ENCODE data around the gene PDE6B.

Gene PDE6B

DNA sequence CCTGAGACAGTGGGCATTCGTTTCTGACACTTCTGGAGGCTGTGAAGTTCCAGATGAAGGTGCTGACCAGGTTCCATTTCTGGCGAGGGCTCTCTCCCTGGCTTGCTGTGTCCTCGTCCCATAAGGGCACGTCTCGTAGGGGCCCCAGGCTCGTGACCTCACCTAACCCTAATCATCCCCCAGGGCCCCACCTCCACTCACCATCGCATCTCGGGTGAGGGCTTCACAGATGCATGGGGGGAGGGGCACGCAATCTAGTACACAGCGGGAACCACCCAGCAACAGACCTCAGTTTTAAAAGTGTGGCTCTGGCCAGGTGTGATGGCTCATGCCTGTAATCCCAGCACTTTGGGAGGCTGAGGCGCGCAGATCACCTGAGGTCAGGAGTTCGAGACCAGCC is 22.1 kb downstream of the PDE6B start:
- TF ChIP-seq FOXP2 (optimal IDR thresholded peaks at IDR 0.05; ENCODE audit: borderline replicate concordance, extremely low read depth, extremely low read length, insufficient read depth), result no peak
- no peak for TF ChIP-seq POLR2AphosphoS5 (IDR thresholded peaks at IDR 0.05; ENCODE audit: low read depth, low read length)
- TF ChIP-seq, protein P1, sequence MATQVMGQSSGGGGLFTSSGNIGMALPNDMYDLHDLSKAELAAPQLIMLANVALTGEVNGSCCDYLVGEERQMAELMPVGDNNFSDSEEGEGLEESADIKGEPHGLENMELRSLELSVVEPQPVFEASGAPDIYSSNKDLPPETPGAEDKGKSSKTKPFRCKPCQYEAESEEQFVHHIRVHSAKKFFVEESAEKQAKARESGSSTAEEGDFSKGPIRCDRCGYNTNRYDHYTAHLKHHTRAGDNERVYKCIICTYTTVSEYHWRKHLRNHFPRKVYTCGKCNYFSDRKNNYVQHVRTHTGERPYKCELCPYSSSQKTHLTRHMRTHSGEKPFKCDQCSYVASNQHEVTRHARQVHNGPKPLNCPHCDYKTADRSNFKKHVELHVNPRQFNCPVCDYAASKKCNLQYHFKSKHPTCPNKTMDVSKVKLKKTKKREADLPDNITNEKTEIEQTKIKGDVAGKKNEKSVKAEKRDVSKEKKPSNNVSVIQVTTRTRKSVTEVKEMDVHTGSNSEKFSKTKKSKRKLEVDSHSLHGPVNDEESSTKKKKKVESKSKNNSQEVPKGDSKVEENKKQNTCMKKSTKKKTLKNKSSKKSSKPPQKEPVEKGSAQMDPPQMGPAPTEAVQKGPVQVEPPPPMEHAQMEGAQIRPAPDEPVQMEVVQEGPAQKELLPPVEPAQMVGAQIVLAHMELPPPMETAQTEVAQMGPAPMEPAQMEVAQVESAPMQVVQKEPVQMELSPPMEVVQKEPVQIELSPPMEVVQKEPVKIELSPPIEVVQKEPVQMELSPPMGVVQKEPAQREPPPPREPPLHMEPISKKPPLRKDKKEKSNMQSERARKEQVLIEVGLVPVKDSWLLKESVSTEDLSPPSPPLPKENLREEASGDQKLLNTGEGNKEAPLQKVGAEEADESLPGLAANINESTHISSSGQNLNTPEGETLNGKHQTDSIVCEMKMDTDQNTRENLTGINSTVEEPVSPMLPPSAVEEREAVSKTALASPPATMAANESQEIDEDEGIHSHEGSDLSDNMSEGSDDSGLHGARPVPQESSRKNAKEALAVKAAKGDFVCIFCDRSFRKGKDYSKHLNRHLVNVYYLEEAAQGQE (IDR thresholded peaks at IDR 0.05; ENCODE audit: insufficient read depth in 1 of 2, low read depth in 2 of 2, low read length in 2 of 2), result no peak
- TF ChIP-seq SIN3A (IDR thresholded peaks at IDR 0.05; ENCODE audit: borderline replicate concordance, insufficient read depth, low read length), result no peak
- no peak for TF ChIP-seq TAF1 (IDR thresholded peaks at IDR 0.05; ENCODE audit: borderline replicate concordance, insufficient read depth, low read length)

DNA sequence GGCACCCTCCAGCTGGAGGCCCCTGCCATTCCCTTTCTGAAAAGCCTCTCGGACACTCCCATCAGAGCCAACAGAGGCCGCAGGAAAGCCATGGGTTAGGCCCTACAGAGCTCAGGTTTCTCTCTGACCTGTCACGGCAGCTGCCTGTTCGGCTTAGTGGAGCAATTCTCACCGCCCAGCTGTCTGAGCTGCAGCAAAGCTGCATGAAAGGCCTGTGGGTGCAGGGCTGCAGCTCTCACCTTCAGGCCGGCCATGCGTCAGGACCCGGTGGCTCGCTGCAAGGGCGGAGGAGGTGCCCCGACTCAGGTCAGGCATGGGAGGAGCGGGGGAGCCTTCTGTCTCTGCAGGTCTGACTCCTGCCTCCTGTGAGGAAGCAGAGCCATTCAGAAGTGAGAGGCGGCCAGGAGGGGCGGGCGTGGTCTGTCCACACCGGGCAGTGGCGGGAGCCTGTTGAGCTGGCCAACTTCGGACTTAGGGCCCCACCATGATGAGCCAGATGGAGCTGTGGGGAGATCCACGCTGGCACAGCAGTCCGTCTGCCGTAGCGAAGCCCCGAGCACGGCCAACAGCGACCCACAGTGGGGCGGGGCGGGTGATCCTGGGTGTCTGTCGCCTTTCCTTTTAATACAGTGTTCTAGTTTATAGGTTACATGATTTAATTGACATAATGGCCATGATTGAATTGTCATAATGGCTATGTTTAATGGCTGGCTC is 23.4 kb downstream of the PDE6B start:
- no peak for TF ChIP-seq FOXP2 (optimal IDR thresholded peaks at IDR 0.05; ENCODE audit: borderline replicate concordance, extremely low read depth, extremely low read length, insufficient read depth)

- TF ChIP-seq, protein P1 (IDR thresholded peaks at IDR 0.05; ENCODE audit: insufficient read depth in 1 of 2, low read depth in 2 of 2, low read length in 2 of 2), result no peak
- TF ChIP-seq SIN3A (IDR thresholded peaks at IDR 0.05; ENCODE audit: borderline replicate concordance, insufficient read depth, low read length), result no peak
- no peak for TF ChIP-seq FOXP2 (optimal IDR thresholded peaks at IDR 0.05; ENCODE audit: borderline replicate concordance, extremely low read depth, extremely low read length, insufficient read depth)
- TF ChIP-seq TAF1 (IDR thresholded peaks at IDR 0.05; ENCODE audit: borderline replicate concordance, insufficient read depth, low read length), result no peak
- TF ChIP-seq POLR2AphosphoS5 (IDR thresholded peaks at IDR 0.05; ENCODE audit: low read depth, low read length), result no peak
These were observed 23.9 kb downstream of the PDE6B start for GRCh38 chr4:649293-649625.

- no peak for TF ChIP-seq SIN3A (IDR thresholded peaks at IDR 0.05; ENCODE audit: borderline replicate concordance, insufficient read depth, low read length)
- TF ChIP-seq, protein P1 (IDR thresholded peaks at IDR 0.05; ENCODE audit: insufficient read depth in 1 of 2, low read depth in 2 of 2, low read length in 2 of 2), result no peak
- TF ChIP-seq TAF1 (IDR thresholded peaks at IDR 0.05; ENCODE audit: borderline replicate concordance, insufficient read depth, low read length), result no peak
- no peak for TF ChIP-seq FOXP2 (optimal IDR thresholded peaks at IDR 0.05; ENCODE audit: borderline replicate concordance, extremely low read depth, extremely low read length, insufficient read depth)
- no peak for TF ChIP-seq POLR2AphosphoS5 (IDR thresholded peaks at IDR 0.05; ENCODE audit: low read depth, low read length)
These were observed 24.5 kb downstream of the PDE6B start for GRCh38 chr4:649751-650310.

GRCh38 chr4:650461-650860 is 25.1 kb downstream of the PDE6B start:
- TF ChIP-seq, protein P1 (IDR thresholded peaks at IDR 0.05; ENCODE audit: insufficient read depth in 1 of 2, low read depth in 2 of 2, low read length in 2 of 2), result no peak
- no peak for TF ChIP-seq FOXP2 (optimal IDR thresholded peaks at IDR 0.05; ENCODE audit: borderline replicate concordance, extremely low read depth, extremely low read length, insufficient read depth)
- no peak for TF ChIP-seq SIN3A (IDR thresholded peaks at IDR 0.05; ENCODE audit: borderline replicate concordance, insufficient read depth, low read length)
- no peak for TF ChIP-seq TAF1 (IDR thresholded peaks at IDR 0.05; ENCODE audit: borderline replicate concordance, insufficient read depth, low read length)
- TF ChIP-seq POLR2AphosphoS5 (IDR thresholded peaks at IDR 0.05; ENCODE audit: low read depth, low read length), result no peak
